H9 (cell line): ENCODE data around the gene IKBKG. TPM values are rescaled to one million over a fixed set of nuclear protein-coding genes. Genes with fewer than 3 reads are reported as not detected.
A peak's percentile ranks its signal among the peaks of the same experiment; 100 is the strongest.

Experiments
- DNase-seq: peaks from one replicate; pipeline ENCODE4 v3.0.0-alpha.2; 2017
- H2AFZ ChIP-seq: one replicate; pipeline ENCODE4 v1.6.1; 2013; ENCODE audit warnings: mild to moderate bottlenecking, low read length, control low read depth, moderate library complexity
- H2AK5ac ChIP-seq: 2 replicates; pipeline ENCODE4 v1.6.1; 2013; ENCODE audit warnings: low read length, control low read depth, mixed read lengths; ENCODE audit not compliant: insufficient read length
- H2BK120ac ChIP-seq: one replicate; pipeline ENCODE4 v1.6.1; 2013; ENCODE audit warnings: low read depth, mild to moderate bottlenecking, low read length, control low read depth, inconsistent platforms; ENCODE audit not compliant: poor library complexity, severe bottlenecking
- H2BK12ac ChIP-seq: 2 replicates; pipeline ENCODE4 v1.6.1; 2013; ENCODE audit warnings: low read length, control low read depth, mixed read lengths, low read depth; ENCODE audit not compliant: insufficient read length
- H2BK15ac ChIP-seq: 2 replicates; pipeline ENCODE4 v1.6.1; 2013; ENCODE audit warnings: low read depth, low read length, control low read depth
- H2BK20ac ChIP-seq: one replicate; pipeline ENCODE4 v1.6.1; 2013; ENCODE audit warnings: low read depth, mild to moderate bottlenecking, low read length, control low read depth, inconsistent platforms; ENCODE audit not compliant: poor library complexity, severe bottlenecking
- H2BK5ac ChIP-seq: 2 replicates; pipeline ENCODE4 v1.6.1; 2013; ENCODE audit warnings: low read length, control low read depth, mixed read lengths; ENCODE audit not compliant: insufficient read length
- H3K14ac ChIP-seq: 2 replicates; pipeline ENCODE4 v1.6.1; 2013; ENCODE audit warnings: low read length, control low read depth; ENCODE audit not compliant: insufficient read depth
- H3K18ac ChIP-seq: 2 replicates; pipeline ENCODE4 v1.6.1; 2013; ENCODE audit warnings: low read depth, mild to moderate bottlenecking, mixed read lengths, low read length, control low read depth; ENCODE audit not compliant: insufficient read length
- H3K23ac ChIP-seq: 2 replicates; pipeline ENCODE4 v1.6.1; 2013; ENCODE audit warnings: low read length, control low read depth, mixed read lengths, low read depth; ENCODE audit not compliant: insufficient read length
- H3K23me2 ChIP-seq: 2 replicates; pipeline ENCODE4 v1.6.1; 2013; ENCODE audit warnings: low read depth, mild to moderate bottlenecking, mixed read lengths, low read length, control low read depth; ENCODE audit not compliant: insufficient read length, poor library complexity, severe bottlenecking
- H3K27ac ChIP-seq: 2 replicates; pipeline ENCODE4 v1.5.1; 2013; ENCODE audit warnings: low read length, control low read depth, mixed read lengths, low read depth; ENCODE audit not compliant: insufficient read length
- H3K27me3 ChIP-seq: 2 replicates; pipeline ENCODE4 v1.6.1; 2013; ENCODE audit warnings: low read length, control low read depth, inconsistent platforms; ENCODE audit not compliant: insufficient read depth
- H3K4ac ChIP-seq: 2 replicates; pipeline ENCODE4 v1.6.1; 2013; ENCODE audit warnings: low read depth, mild to moderate bottlenecking, control low read depth, inconsistent platforms, low read length, moderate library complexity
- H3K4me1 ChIP-seq: 2 replicates; pipeline ENCODE4 v1.6.1; 2013; ENCODE audit warnings: low read length, control low read depth, inconsistent platforms; ENCODE audit not compliant: insufficient read depth
- H3K4me2 ChIP-seq: 2 replicates; pipeline ENCODE4 v1.6.1; 2013; ENCODE audit warnings: low read length, control low read depth, mixed read lengths; ENCODE audit not compliant: insufficient read length, insufficient read depth
- H3K56ac ChIP-seq: 2 replicates; pipeline ENCODE4 v1.6.1; 2013; ENCODE audit warnings: low read depth, mild to moderate bottlenecking, mixed read lengths, low read length, control low read depth; ENCODE audit not compliant: insufficient read length
- H3K79me1 ChIP-seq: 2 replicates; pipeline ENCODE4 v1.6.1; 2013; ENCODE audit warnings: low read depth, mild to moderate bottlenecking, moderate library complexity, low read length, control low read depth, inconsistent platforms; ENCODE audit not compliant: insufficient read depth, poor library complexity, severe bottlenecking
- H3K79me2 ChIP-seq: 2 replicates; pipeline ENCODE4 v1.6.1; 2013; ENCODE audit warnings: low read length, control low read depth, inconsistent platforms; ENCODE audit not compliant: insufficient read depth
- H3K9ac ChIP-seq: 2 replicates; pipeline ENCODE4 v1.6.1; 2013; ENCODE audit warnings: low read length, control low read depth, mixed read lengths; ENCODE audit not compliant: insufficient read length; ENCODE audit errors: extremely low read depth
- H3K9me3 ChIP-seq: one replicate; pipeline ENCODE4 v1.6.1; 2013; ENCODE audit warnings: low read depth, low read length, inconsistent platforms; ENCODE audit not compliant: control insufficient read depth
- H3T11ph ChIP-seq: one replicate; pipeline ENCODE4 v1.6.1; 2013; ENCODE audit warnings: mild to moderate bottlenecking, low read length, control low read depth, inconsistent platforms
- H4K20me1 ChIP-seq: one replicate; pipeline ENCODE4 v1.6.1; 2013; ENCODE audit not compliant: control insufficient read depth, insufficient read length, insufficient read depth
- H4K5ac ChIP-seq: 2 replicates; pipeline ENCODE4 v1.6.1; 2013; ENCODE audit warnings: low read depth, mild to moderate bottlenecking, mixed read lengths, low read length, control low read depth; ENCODE audit not compliant: insufficient read length
- H4K8ac ChIP-seq: replicated peaks from 2 replicates; pipeline ENCODE4 v1.6.1; 2013; ENCODE audit warnings: low read length, control low read depth, mixed read lengths, low read depth; ENCODE audit not compliant: insufficient read length
- H4K91ac ChIP-seq: 2 replicates; pipeline ENCODE4 v1.6.1; 2013; ENCODE audit warnings: low read depth, mild to moderate bottlenecking, moderate library complexity, mixed read lengths, low read length, control low read depth; ENCODE audit not compliant: insufficient read length
- H3K27ac Mint-ChIP-seq, 3 experiments: 2 replicates in 2 of 3; 3 replicates in 1 of 3; pipeline ENCODE4 v1.8.0; 2020 to 2021; ENCODE audit warnings: mixed read lengths in 3 of 3, mild to moderate bottlenecking in 1 of 3, moderate library complexity in 1 of 3
- H3K27me3 Mint-ChIP-seq: 2 replicates; pipeline ENCODE4 v1.8.0; 2021; ENCODE audit warnings: low read depth, mild to moderate bottlenecking, moderate library complexity, mixed read lengths
- H3K36me3 Mint-ChIP-seq, 3 experiments: 2 replicates in 2 of 3; 3 replicates in 1 of 3; pipeline ENCODE4 v1.8.0; 2020 to 2021; ENCODE audit warnings: low read depth in 3 of 3, mixed read lengths in 3 of 3; ENCODE audit not compliant: insufficient read depth in 1 of 3
- H3K4me1 Mint-ChIP-seq, 2 experiments: 2 replicates each; pipeline ENCODE4 v1.8.0; 2020; ENCODE audit warnings: mixed read lengths in 2 of 2
- H3K4me3 Mint-ChIP-seq, 2 experiments: 2 replicates in 1 of 2; 3 replicates in 1 of 2; pipeline ENCODE4 v1.8.0; 2020 to 2021; ENCODE audit warnings: mild to moderate bottlenecking in 2 of 2, mixed read lengths in 2 of 2, moderate library complexity in 1 of 2
- H3K9me3 Mint-ChIP-seq, 2 experiments: 2 replicates in 1 of 2; 3 replicates in 1 of 2; pipeline ENCODE4 v1.8.0; 2020; ENCODE audit warnings: mild to moderate bottlenecking in 2 of 2, mixed read lengths in 2 of 2, moderate library complexity in 1 of 2
- CTCF ChIP-seq: fragments of 200-600 bp; sonication (generic); conservative IDR thresholded peaks from 3 replicates; pipeline ENCODE4 v1.8.0; 2021; ENCODE audit warnings: antibody characterized with exemption, mild to moderate bottlenecking
- WGBS: extraction: QIAGEN DNeasy Blood & Tissue Kit; methylation state at CpG from one replicate; pipeline ENCODE4 v1.1.7; 2013; ENCODE audit warnings: missing lambda C conversion rate, low lambda C conversion rate, mixed read lengths; ENCODE audit not compliant: insufficient read length; ENCODE audit errors: extremely low coverage; 5-methylcytosine and 5-hydroxymethylcytosine counted together
- total RNA-seq: library from RNA; stranded (reverse); gene quantifications from 2 replicates; pipeline ENCODE4 v1.2.1, GENCODE V29; 2021

Gene IKBKG
- total RNA-seq, 1 experiment from 2014 or later = 17.8 TPM

- Mint-ChIP-seq H3K9me3 (peaks cover 72 to 86% of the 10 kb centered on the region in 2 experiments), H3K27me3 (peaks cover 6% of the 10 kb centered on the region), H3K4me3 (no peak overlapping the region), H3K27ac (no peak overlapping the region), H3K4me1 (no peaks in the 10 kb centered on the region), H3K36me3 (peaks cover 33 to 67% (median 45%) of the 10 kb centered on the region in 3 experiments)
- H2BK120ac ChIP-seq = no peak overlapping the region
- H3K56ac ChIP-seq = no peak overlapping the region
- H3K79me1 ChIP-seq = no peaks in the 10 kb centered on the region
- no CpG with 5 or more reads among the region's 34 CpGs for WGBS
- peak; percentile 84 for DNase-seq
- no peak overlapping the region for H3K9ac ChIP-seq
- H2AFZ ChIP-seq = no peak overlapping the region
- no peak overlapping the region for H2BK15ac ChIP-seq
- TF ChIP-seq CTCF = peak; percentile 98
- no peak overlapping the region for H2BK5ac ChIP-seq
- H3K14ac ChIP-seq = no peak overlapping the region
- H4K5ac ChIP-seq = no peak overlapping the region
- H3K23ac ChIP-seq = no peak overlapping the region
- H2BK20ac ChIP-seq = no peak overlapping the region
- no peak overlapping the region for H4K91ac ChIP-seq
- peaks cover 3% of the 10 kb centered on the region for H3K23me2 ChIP-seq
- no peak overlapping the region for H2AK5ac ChIP-seq
- H3K9me3 ChIP-seq = peaks cover 23% of the 10 kb centered on the region
- H3T11ph ChIP-seq = no peak overlapping the region
- no peak overlapping the region for H3K18ac ChIP-seq
- H3K4me1 ChIP-seq = no peaks in the 10 kb centered on the region
- no peak overlapping the region for H2BK12ac ChIP-seq
- H3K4me2 ChIP-seq = no peak overlapping the region
- H3K27me3 ChIP-seq = no peaks in the 10 kb centered on the region
- no peaks in the 10 kb centered on the region for H3K79me2 ChIP-seq
- no peaks in the 10 kb centered on the region for H4K20me1 ChIP-seq
- H4K8ac ChIP-seq = no peak overlapping the region
- no peak overlapping the region for H3K27ac ChIP-seq
- no peak overlapping the region for H3K4ac ChIP-seq
Observed at GRCh38 chrX:154534526-154535322, 12.7 kb upstream of the IKBKG start.
